Nephron (organoid): Measurements from ENCODE around the gene BMP10.

Experiments used
- H3K27ac Mint-ChIP-seq, 3 experiments: 2 replicates each; pipeline ENCODE4 v1.8.0; 2020; ENCODE audit warnings: mixed read lengths in 3 of 3, mild to moderate bottlenecking in 2 of 3, moderate library complexity in 1 of 3
- H3K27me3 Mint-ChIP-seq: 2 replicates; pipeline ENCODE4 v1.8.0; 2021; ENCODE audit warnings: low read depth, mild to moderate bottlenecking, moderate library complexity, mixed read lengths
- H3K36me3 Mint-ChIP-seq: 2 replicates; pipeline ENCODE4 v1.8.0; 2020; ENCODE audit warnings: low read depth, mixed read lengths
- H3K4me1 Mint-ChIP-seq: 2 replicates; pipeline ENCODE4 v1.8.0; 2020; ENCODE audit warnings: mixed read lengths
- H3K4me3 Mint-ChIP-seq, 3 experiments: 2 replicates each; pipeline ENCODE4 v1.8.0; 2020; ENCODE audit warnings: mild to moderate bottlenecking in 3 of 3, mixed read lengths in 3 of 3, moderate library complexity in 2 of 3
- H3K9me3 Mint-ChIP-seq: 2 replicates; pipeline ENCODE4 v1.8.0; 2020; ENCODE audit warnings: mixed read lengths
- TF ChIP-seq, protein P1 (sequence below), 3 experiments: fragments of 200-600 bp; sonication (generic); IDR thresholded peaks; one replicate each; pipeline ENCODE4 v1.5.0; 2021; ENCODE audit warnings: antibody characterized with exemption in 3 of 3; ENCODE audit not compliant: unreplicated experiment in 3 of 3

The BMP10 gene

DNA sequence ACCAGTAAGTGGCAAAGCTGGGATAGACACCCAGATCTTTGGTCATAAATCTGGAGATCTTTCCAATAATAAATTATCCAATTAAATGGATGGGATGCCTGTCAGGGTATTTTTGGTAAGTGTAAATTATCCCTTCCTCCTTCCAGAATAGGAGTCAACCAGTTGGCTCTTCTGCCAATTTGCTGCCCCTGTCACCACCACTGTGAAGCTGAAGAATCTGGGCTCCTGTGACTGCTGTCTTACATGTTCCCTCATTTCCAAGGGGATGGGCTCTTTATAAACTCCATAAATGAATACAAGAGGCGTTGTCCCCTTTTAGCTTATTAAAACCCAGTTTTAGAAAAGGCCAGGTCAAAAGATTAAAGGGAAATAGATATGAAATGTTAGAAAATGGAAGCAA lies 17.8 kb upstream of the BMP10 start:
- Mint-ChIP-seq H3K36me3 (no peaks in the 10 kb centered on the region), H3K27me3 (peaks cover 13% of the 10 kb centered on the region), H3K9me3 (peaks cover 6% of the 10 kb centered on the region), H3K27ac (no peak overlapping the region), H3K4me1 (peaks cover 18% of the 10 kb centered on the region), H3K4me3 (no peak overlapping the region)
- TF ChIP-seq, protein P1, sequence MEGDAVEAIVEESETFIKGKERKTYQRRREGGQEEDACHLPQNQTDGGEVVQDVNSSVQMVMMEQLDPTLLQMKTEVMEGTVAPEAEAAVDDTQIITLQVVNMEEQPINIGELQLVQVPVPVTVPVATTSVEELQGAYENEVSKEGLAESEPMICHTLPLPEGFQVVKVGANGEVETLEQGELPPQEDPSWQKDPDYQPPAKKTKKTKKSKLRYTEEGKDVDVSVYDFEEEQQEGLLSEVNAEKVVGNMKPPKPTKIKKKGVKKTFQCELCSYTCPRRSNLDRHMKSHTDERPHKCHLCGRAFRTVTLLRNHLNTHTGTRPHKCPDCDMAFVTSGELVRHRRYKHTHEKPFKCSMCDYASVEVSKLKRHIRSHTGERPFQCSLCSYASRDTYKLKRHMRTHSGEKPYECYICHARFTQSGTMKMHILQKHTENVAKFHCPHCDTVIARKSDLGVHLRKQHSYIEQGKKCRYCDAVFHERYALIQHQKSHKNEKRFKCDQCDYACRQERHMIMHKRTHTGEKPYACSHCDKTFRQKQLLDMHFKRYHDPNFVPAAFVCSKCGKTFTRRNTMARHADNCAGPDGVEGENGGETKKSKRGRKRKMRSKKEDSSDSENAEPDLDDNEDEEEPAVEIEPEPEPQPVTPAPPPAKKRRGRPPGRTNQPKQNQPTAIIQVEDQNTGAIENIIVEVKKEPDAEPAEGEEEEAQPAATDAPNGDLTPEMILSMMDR (IDR thresholded peaks at IDR 0.05; ENCODE audit: unreplicated experiment in 3 of 3) = no peak

DNA sequence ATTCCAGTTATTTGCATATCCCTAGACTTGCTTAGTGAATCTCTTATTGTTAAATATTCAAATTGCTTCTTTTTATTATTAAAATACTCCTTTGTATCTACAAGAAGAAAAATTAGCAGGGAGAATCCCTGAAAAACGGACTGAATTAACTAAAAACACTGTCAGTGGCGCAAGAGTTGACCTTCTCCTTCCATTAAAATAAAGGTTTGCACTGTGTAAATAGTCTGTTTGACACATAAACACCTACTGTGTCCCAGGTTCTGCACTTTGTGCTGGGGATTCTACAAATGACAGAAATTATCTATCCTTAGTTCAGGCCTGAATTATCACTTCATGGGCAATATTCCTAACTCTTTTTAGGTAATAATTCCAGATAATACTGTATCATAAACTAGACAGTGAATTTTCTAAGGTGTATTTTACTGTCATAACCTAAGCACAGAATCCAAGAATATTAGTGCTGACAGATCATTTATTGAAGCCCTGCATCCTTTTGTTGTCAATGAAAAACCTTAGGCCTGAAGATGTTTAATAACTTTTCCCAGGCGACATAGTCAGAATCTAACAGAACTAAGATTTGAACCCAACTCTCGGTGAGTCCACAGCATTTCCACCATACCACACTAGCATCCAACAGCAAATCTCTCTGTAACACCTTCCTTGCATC lies 17.0 kb upstream of the BMP10 start:
- TF ChIP-seq, protein P1 (IDR thresholded peaks at IDR 0.05; ENCODE audit: unreplicated experiment in 3 of 3) = no peak
- Mint-ChIP-seq H3K27me3 (peaks cover 13% of the 10 kb centered on the region), H3K9me3 (peaks cover 6% of the 10 kb centered on the region), H3K27ac (no peak overlapping the region), H3K4me1 (peaks cover 18% of the 10 kb centered on the region), H3K4me3 (no peak overlapping the region), H3K36me3 (no peaks in the 10 kb centered on the region)

DNA sequence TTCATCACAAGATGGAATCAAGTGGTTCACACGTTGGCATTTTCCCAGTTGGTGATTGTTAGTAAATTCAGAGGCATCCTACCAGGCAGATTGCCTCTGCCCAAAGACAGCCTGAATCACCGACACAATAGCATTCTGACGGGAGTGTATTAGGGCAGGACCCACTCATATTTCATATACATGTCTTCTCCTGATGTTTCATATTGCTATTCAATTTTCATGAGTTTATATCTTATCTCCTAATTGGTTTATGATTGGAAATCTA lies 14.5 kb upstream of the BMP10 start:
- Mint-ChIP-seq H3K36me3 (no peaks in the 10 kb centered on the region), H3K4me1 (peaks cover 18% of the 10 kb centered on the region)

DNA sequence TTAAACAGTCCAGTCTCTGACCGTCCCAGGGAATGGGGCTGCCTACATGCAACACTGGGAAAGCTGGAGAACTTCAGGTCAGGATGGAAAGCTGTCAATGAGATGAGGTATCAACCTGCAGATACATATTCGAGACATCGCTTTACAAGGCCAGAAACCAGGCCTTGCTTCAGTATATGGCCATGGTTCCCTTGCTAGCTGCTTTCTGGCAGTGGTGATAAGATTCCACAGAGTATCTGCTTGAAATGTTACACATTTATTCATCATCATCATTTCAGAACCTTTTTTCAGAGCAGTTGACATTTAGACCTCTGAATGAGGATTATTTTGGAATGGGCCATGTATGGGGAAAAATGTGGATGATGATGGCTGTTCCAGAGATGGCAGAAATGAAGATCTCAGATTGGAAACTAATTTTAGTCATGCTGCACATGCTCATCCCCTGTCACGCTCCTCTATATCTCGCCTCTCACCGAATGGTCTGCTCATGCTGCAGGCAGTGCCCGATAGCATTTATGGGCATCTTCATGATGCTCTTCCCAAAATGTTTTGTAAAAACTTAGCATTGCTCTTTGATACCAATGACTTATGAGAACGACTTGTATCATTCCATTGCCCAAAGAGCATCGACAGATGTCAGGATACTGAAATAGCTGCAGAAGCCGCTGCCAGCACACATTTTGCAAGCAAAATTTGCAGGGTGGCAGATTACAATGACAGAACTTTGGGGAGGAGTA lies 14.0 kb upstream of the BMP10 start:
- H3K27ac Mint-ChIP-seq = no peak overlapping the region
- H3K4me3 Mint-ChIP-seq = no peak overlapping the region

More for the DNA sequence above, 14.5 kb upstream of the BMP10 start:
- H3K27me3 Mint-ChIP-seq = peaks cover 11% of the 10 kb centered on the region
- H3K27ac Mint-ChIP-seq = no peak overlapping the region
- no peak overlapping the region for H3K4me3 Mint-ChIP-seq
- TF ChIP-seq, protein P1 (IDR thresholded peaks at IDR 0.05; ENCODE audit: unreplicated experiment in 3 of 3) = no peak
- H3K9me3 Mint-ChIP-seq = peaks cover 3% of the 10 kb centered on the region

DNA sequence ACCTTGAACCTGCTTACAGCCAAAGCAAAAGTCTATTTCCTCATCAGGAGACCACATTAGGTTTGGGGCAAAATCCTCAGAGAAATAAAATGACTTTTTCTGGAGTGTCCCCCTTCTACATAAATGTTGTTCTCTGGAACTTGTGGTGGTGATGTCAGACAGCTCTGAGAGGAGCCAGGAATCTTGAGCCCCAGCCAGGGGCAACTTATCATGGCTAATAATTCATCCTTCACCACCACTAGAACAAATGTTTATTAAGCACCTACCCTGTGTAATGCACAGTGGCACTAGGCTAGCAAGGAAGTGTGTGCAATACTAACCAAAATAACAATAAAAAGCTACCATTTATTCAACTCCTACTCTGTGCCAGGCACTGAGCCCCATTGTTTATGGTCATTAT lies 9.0 kb upstream of the BMP10 start:
- TF ChIP-seq, protein P1 (IDR thresholded peaks at IDR 0.05; ENCODE audit: unreplicated experiment in 3 of 3) = no peak
- Mint-ChIP-seq H3K9me3 (peaks cover 8% of the 10 kb centered on the region), H3K27ac (no peak overlapping the region), H3K4me1 (no peaks in the 10 kb centered on the region), H3K27me3 (peaks cover 14% of the 10 kb centered on the region), H3K4me3 (no peak overlapping the region), H3K36me3 (no peaks in the 10 kb centered on the region)

More for the DNA sequence above, 14.0 kb upstream of the BMP10 start:
- TF ChIP-seq, protein P1 (IDR thresholded peaks at IDR 0.05; ENCODE audit: unreplicated experiment in 3 of 3) = no peak
- peaks cover 16% of the 10 kb centered on the region for H3K27me3 Mint-ChIP-seq
- H3K36me3 Mint-ChIP-seq = no peaks in the 10 kb centered on the region
- H3K4me1 Mint-ChIP-seq = peaks cover 18% of the 10 kb centered on the region
- peaks cover 8% of the 10 kb centered on the region for H3K9me3 Mint-ChIP-seq

DNA sequence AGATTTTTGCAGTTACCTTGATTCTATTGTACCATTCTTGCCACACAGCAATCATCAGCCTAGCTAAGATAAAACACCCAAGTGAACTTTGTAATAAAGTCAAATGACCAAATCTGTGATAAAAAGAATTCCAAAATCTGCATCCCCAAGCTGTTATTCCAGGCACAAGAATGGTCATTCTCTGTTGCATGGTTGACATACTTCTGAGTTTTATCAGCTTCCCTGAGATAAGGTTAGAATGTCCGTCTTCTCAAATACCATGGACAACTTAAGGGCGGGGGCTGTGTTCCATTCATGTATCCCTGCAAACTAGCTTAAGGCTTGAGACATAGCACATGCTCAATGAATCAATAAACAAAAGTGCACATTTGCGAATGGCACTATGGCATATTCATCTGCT lies 8.1 kb upstream of the BMP10 start:
- no peaks in the 10 kb centered on the region for H3K4me1 Mint-ChIP-seq
- no peak overlapping the region for H3K27ac Mint-ChIP-seq
- peaks cover 8% of the 10 kb centered on the region for H3K9me3 Mint-ChIP-seq
- H3K4me3 Mint-ChIP-seq = no peak overlapping the region
- no peaks in the 10 kb centered on the region for H3K36me3 Mint-ChIP-seq
- peaks cover 14% of the 10 kb centered on the region for H3K27me3 Mint-ChIP-seq
- TF ChIP-seq, protein P1 (IDR thresholded peaks at IDR 0.05; ENCODE audit: unreplicated experiment in 3 of 3) = no peak
